GM12892 (cell line): ENCODE measurements around the gene MTUS2.

ENCODE experiments used
- POLR2A ChIP-seq: IDR thresholded peaks from 2 replicates; pipeline ENCODE4 v1.6.1; 2011; ENCODE audit warnings: low read depth, low read length, control low read depth
- POLR2AphosphoS5 ChIP-seq: IDR thresholded peaks from 2 replicates; pipeline ENCODE4 v1.6.1; 2011; ENCODE audit warnings: low read depth, low read length, control low read depth
- TAF1 ChIP-seq: IDR thresholded peaks from 2 replicates; pipeline ENCODE4 v1.6.1; 2011; ENCODE audit warnings: low read depth, mild to moderate bottlenecking, control low read depth, low read length, borderline replicate concordance

- TF ChIP-seq TAF1 = no peak
- no peak for TF ChIP-seq POLR2A
- TF ChIP-seq POLR2AphosphoS5 = no peak
Observed at GRCh38 chr13:29542381-29542780, 722.2 kb downstream of the MTUS2 start.
